Right hindlimb (tissue), 1 donor: ENCODE measurements around the gene TULP3.
"Not testable (repeated sequence)": the region's sequence is repeated elsewhere in the genome, so short reads cannot be mapped to it uniquely, and the experiment has no call there.

ENCODE experiments used
- DNase-seq: peaks from one replicate; pipeline ENCODE4 v3.0.0-alpha.2; 2018

The TULP3 gene

GRCh38 chr12:2890388-2891239, at the start of gene TULP3:
TSS of gene TULP3 (plus strand) at chr12:2890891. CDS start at chr12:2890948, 57 bp downstream.
- peak; percentile 99 for DNase-seq

GRCh38 chr12:2841056-2841650, 49.5 kb upstream of the TULP3 start:
- no peak for DNase-seq

GRCh38 chr12:2842948-2843347, 47.7 kb upstream of the TULP3 start:
- no peak for DNase-seq

GRCh38 chr12:2844786-2845185, 45.9 kb upstream of the TULP3 start:
- no peak for DNase-seq

- DNase-seq, result peak; percentile 58
Measured at GRCh38 chr12:2845280-2845679, 45.4 kb upstream of the TULP3 start.

GRCh38 chr12:2851931-2852330, 38.8 kb upstream of the TULP3 start:
- no peak for DNase-seq

- peak; percentile 88 for DNase-seq
Measured at GRCh38 chr12:2853626-2854025, 37.1 kb upstream of the TULP3 start.

GRCh38 chr12:2854669-2855453, 35.8 kb upstream of the TULP3 start:
- no peak for DNase-seq

- DNase-seq, result no peak
Measured at GRCh38 chr12:2855546-2855945, 35.1 kb upstream of the TULP3 start.

GRCh38 chr12:2856051-2856450, 34.6 kb upstream of the TULP3 start:
- no peak for DNase-seq

GRCh38 chr12:2857021-2857431, 33.7 kb upstream of the TULP3 start, which contains the start of gene TEX52:
TSS of gene TEX52 (minus strand) at chr12:2857039. CDS start at chr12:2857026, 13 bp downstream.
- no peak for DNase-seq

GRCh38 chr12:2857576-2857975, 33.1 kb upstream of the TULP3 start:
- no peak for DNase-seq

- no peak for DNase-seq
Measured at GRCh38 chr12:2858334-2858733, 32.4 kb upstream of the TULP3 start.

GRCh38 chr12:2858944-2859421, 31.7 kb upstream of the TULP3 start:
- DNase-seq, result no peak

GRCh38 chr12:2860170-2860569, 30.5 kb upstream of the TULP3 start:
- no peak for DNase-seq

- DNase-seq, result no peak
Measured at GRCh38 chr12:2862876-2863275, 27.8 kb upstream of the TULP3 start.

- DNase-seq, result not testable (repeated sequence)
Measured at GRCh38 chr12:2863402-2863801, 27.3 kb upstream of the TULP3 start.

GRCh38 chr12:2864198-2864597, 26.5 kb upstream of the TULP3 start:
- no peak for DNase-seq

GRCh38 chr12:2868986-2869632, 21.6 kb upstream of the TULP3 start:
- not testable (repeated sequence) for DNase-seq

GRCh38 chr12:2876431-2877046, 14.2 kb upstream of the TULP3 start:
- DNase-seq, result no peak

- peak; percentile 94 for DNase-seq
Measured at GRCh38 chr12:2877047-2877952, 13.4 kb upstream of the TULP3 start, which contains the start of the genes FOXM1 and RHNO1. TSS of gene FOXM1 (minus strand) at chr12:2877174. CDS start at chr12:2874478, 2,696 bp downstream. TSS of gene RHNO1 (plus strand) at chr12:2877223. CDS start at chr12:2885367, 8,144 bp downstream.
